Measurements from ENCODE around the gene CYP2C9. TPM values are rescaled to one million over a fixed set of nuclear protein-coding genes. Genes with fewer than 3 reads are reported as not detected.

CYP2C9 gene
- total RNA-seq (2022; extraction: Qiagen RNA extraction) = 0.06 to 0.14 TPM (median 0.08 TPM) in 3 of 5 replicates, not detected in the others

DNA sequence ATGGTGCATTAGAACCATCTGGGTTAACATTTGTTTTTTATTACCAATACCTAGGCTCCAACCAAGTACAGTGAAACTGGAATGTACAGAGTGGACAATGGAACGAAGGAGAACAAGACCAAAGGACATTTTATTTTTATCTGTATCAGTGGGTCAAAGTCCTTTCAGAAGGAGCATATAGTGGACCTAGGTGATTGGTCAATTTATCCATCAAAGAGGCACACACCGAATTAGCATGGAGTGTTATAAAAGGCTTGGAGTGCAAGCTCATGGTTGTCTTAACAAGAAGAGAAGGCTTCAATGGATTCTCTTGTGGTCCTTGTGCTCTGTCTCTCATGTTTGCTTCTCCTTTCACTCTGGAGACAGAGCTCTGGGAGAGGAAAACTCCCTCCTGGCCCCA is at the start of gene CYP2C9:
Gene CYP2C9 (plus strand): TSS at position 276 of the 400 bp plus-strand sequence. CDS start 25 bp downstream, at position 301.

Other genes starting within 250 kb of the CYP2C9 start
- not detected in 5 replicates for gene CYP2C19, start 176.0 kb upstream of the CYP2C9 start, total RNA-seq (2022; extraction: Qiagen RNA extraction)
- gene CYP2C8, start 130.8 kb downstream of the CYP2C9 start, total RNA-seq (2022; extraction: Qiagen RNA extraction) = not detected in 5 replicates